Smooth muscle cell (in vitro differentiated cells): ENCODE measurements around the gene TNIK. TPM values are rescaled to one million over a fixed set of nuclear protein-coding genes. Genes with fewer than 3 reads are reported as not detected.

Source experiments
- DNase-seq: peaks from one replicate; lab custom pipeline; 2025; ENCODE audit not compliant: unreplicated experiment; lab: John Stamatoyannopoulos, UW
- H2AFZ ChIP-seq: fragments of 200-600 bp; sonication (generic); 2 replicates; pipeline ENCODE4 v1.6.0; 2016; ENCODE audit warnings: antibody characterized with exemption, low read depth, mild to moderate bottlenecking
- H3F3A ChIP-seq: fragments of 200-600 bp; sonication (generic); 2 replicates; pipeline ENCODE4 v1.6.0; 2017; ENCODE audit warnings: antibody characterized with exemption, low read depth
- H3K27ac ChIP-seq: fragments of 200-600 bp; sonication (generic); 2 replicates; pipeline ENCODE4 v1.5.1; 2016; ENCODE audit warnings: low read depth, mild to moderate bottlenecking
- H3K27me3 ChIP-seq: fragments of 200-600 bp; sonication (generic); 2 replicates; pipeline ENCODE4 v1.6.1; 2016; ENCODE audit warnings: low read depth, mild to moderate bottlenecking
- H3K36me3 ChIP-seq: fragments of 200-600 bp; sonication (generic); 2 replicates; pipeline ENCODE4 v1.5.1; 2016; ENCODE audit warnings: low read depth
- H3K4me1 ChIP-seq: fragments of 200-600 bp; sonication (generic); 2 replicates; pipeline ENCODE4 v1.5.1; 2016; ENCODE audit warnings: low read depth
- H3K4me2 ChIP-seq: fragments of 200-600 bp; sonication (generic); 2 replicates; pipeline ENCODE4 v1.6.0; 2016; ENCODE audit warnings: mild to moderate bottlenecking
- H3K4me3 ChIP-seq: fragments of 200-600 bp; sonication (generic); 2 replicates; pipeline ENCODE4 v1.5.1; 2016; ENCODE audit warnings: mild to moderate bottlenecking
- H3K79me2 ChIP-seq: fragments of 200-600 bp; sonication (generic); 2 replicates; pipeline ENCODE4 v1.6.0; 2016; ENCODE audit warnings: low read depth, mild to moderate bottlenecking
- H3K9ac ChIP-seq: fragments of 200-600 bp; sonication (generic); 2 replicates; pipeline ENCODE4 v1.6.0; 2016; ENCODE audit warnings: low read depth
- H3K9me3 ChIP-seq: fragments of 200-600 bp; sonication (generic); replicated peaks from 2 replicates; pipeline ENCODE4 v1.5.1; 2016; ENCODE audit warnings: low read depth
- H4K20me1 ChIP-seq: fragments of 200-600 bp; sonication (generic); 2 replicates; pipeline ENCODE4 v1.6.0; 2016; ENCODE audit warnings: low read depth
- WGBS: methylation state at CpG from one replicate; pipeline ENCODE4 v1.1.7; 2016; ENCODE audit warnings: low lambda C conversion rate; 5-methylcytosine and 5-hydroxymethylcytosine counted together
- polyA plus RNA-seq: library from polyadenylated mRNA; unstranded; fragments of >200 nt; fragmentation: Nextera tagmentation; extraction: Ambion mirVana; gene quantifications from 2 replicates; pipeline ENCODE4 v1.2.1, GENCODE V29; 2016
- total RNA-seq: library from RNA; depleted of rRNA; stranded (reverse); fragments of >200 nt; gene quantifications from 2 replicates; pipeline ENCODE4 v1.2.3, GENCODE V29; 2014
- TF ChIP-seq, protein P1 (sequence below): fragments of 200-600 bp; sonication (generic); IDR thresholded peaks from 2 replicates; pipeline ENCODE4 v1.5.1; 2017; ENCODE audit warnings: borderline replicate concordance, mild to moderate bottlenecking, antibody characterized with exemption; ENCODE audit not compliant: insufficient read depth, poor library complexity, severe bottlenecking

TNIK gene
- total and polyA plus RNA-seq, 2 experiments from 2014 or later = 10.4 to 12.5 TPM

DNA sequence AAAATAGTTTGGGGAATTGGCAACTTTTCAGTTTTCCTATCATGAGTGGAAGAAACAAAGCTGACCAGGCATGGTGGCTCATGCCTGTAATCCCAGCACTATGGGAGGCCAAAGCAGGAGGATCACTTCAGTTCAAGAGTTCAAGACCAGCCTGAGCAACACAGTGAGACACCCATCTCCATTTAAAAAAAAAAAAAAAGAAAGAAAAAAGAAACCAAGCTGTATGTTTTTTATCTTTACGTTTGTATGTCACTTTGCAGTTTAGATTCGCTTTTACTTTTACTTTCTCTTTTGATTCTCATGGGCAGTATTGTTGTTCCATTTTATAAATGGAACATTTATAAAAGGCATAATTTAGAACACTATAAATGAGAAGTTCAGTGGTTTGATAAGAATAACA is 31.2 kb upstream of the TNIK start:
- no peak overlapping the region for H2AFZ ChIP-seq
- no peak overlapping the region for H3K4me3 ChIP-seq
- no peak overlapping the region for H3K27ac ChIP-seq
- H3K27me3 ChIP-seq = no peaks in the 10 kb centered on the region
- TF ChIP-seq, protein P1, sequence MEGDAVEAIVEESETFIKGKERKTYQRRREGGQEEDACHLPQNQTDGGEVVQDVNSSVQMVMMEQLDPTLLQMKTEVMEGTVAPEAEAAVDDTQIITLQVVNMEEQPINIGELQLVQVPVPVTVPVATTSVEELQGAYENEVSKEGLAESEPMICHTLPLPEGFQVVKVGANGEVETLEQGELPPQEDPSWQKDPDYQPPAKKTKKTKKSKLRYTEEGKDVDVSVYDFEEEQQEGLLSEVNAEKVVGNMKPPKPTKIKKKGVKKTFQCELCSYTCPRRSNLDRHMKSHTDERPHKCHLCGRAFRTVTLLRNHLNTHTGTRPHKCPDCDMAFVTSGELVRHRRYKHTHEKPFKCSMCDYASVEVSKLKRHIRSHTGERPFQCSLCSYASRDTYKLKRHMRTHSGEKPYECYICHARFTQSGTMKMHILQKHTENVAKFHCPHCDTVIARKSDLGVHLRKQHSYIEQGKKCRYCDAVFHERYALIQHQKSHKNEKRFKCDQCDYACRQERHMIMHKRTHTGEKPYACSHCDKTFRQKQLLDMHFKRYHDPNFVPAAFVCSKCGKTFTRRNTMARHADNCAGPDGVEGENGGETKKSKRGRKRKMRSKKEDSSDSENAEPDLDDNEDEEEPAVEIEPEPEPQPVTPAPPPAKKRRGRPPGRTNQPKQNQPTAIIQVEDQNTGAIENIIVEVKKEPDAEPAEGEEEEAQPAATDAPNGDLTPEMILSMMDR = no peak
- 97% methylated on average over 2 of the region's 2 CpGs for WGBS
- H3K36me3 ChIP-seq = no peaks in the 10 kb centered on the region
- no peaks in the 10 kb centered on the region for H4K20me1 ChIP-seq
- DNase-seq = no peak
- no peak overlapping the region for H3K9ac ChIP-seq
- no peak overlapping the region for H3K4me2 ChIP-seq
- no peaks in the 10 kb centered on the region for H3K4me1 ChIP-seq
- H3K79me2 ChIP-seq = no peaks in the 10 kb centered on the region
- no peaks in the 10 kb centered on the region for H3K9me3 ChIP-seq
- no peaks in the 10 kb centered on the region for H3F3A ChIP-seq

DNA sequence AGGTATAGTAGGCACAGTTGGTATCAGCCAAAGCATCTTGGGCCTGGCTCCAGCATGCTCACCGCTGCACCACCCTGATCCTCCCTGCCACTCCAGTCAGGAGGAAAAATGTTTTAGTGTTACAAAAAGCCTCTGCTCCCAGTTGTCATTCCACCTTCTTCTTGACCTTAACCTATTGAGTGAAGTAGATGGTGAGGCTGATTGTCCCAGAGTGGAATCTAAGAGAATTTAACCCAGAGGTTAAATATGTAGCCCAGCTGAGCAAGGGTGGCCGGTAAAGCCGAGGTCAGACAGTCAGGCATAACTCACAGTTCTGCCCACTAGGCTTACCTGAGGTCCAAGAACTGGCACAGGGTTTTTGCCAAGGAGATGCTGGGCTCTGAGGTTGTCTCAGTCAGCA is 30.7 kb upstream of the TNIK start:
- Histone ChIP-seq H4K20me1 (no peaks in the 10 kb centered on the region), H3K79me2 (no peaks in the 10 kb centered on the region), H3K27ac (no peak overlapping the region), H3F3A (no peaks in the 10 kb centered on the region), H3K36me3 (no peaks in the 10 kb centered on the region), H3K9me3 (no peaks in the 10 kb centered on the region), H2AFZ (no peak overlapping the region), H3K9ac (no peak overlapping the region), H3K4me3 (no peak overlapping the region), H3K4me2 (no peak overlapping the region), H3K4me1 (no peaks in the 10 kb centered on the region), H3K27me3 (no peaks in the 10 kb centered on the region)
- WGBS = 94% methylated on average over 3 of the region's 3 CpGs
- DNase-seq = no peak
- TF ChIP-seq, protein P1 = no peak

DNA sequence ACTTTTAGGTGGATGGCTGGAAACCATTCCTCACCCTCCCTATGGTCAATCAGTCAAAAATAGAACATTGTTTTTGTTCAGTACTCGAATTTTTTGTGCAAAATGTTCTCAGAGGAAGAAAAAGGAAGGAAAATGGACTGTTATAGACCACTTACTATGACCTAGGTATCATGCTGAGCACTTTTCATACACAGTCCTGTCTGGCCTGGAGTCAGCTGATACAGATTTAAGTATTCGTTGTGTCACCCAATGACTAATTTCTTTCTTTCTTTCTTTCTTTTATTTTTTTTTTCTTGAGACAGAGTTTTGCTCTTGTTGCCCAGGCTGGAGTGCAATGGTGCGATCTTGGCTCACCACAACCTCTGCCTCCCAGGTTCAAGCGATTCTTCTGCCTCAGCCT is 29.1 kb upstream of the TNIK start:
- H3K4me3 ChIP-seq = no peak overlapping the region
- DNase-seq = no peak
- H3K27me3 ChIP-seq = no peaks in the 10 kb centered on the region
- no peaks in the 10 kb centered on the region for H3K4me1 ChIP-seq
- no peak overlapping the region for H3K4me2 ChIP-seq
- WGBS = 96% methylated on average over 4 of the region's 4 CpGs
- H3K9ac ChIP-seq = no peak overlapping the region
- no peaks in the 10 kb centered on the region for H3K79me2 ChIP-seq
- H3K9me3 ChIP-seq = no peaks in the 10 kb centered on the region
- H3K36me3 ChIP-seq = no peaks in the 10 kb centered on the region
- H3K27ac ChIP-seq = no peak overlapping the region
- TF ChIP-seq, protein P1 = no peak
- H3F3A ChIP-seq = no peaks in the 10 kb centered on the region
- no peaks in the 10 kb centered on the region for H4K20me1 ChIP-seq
- H2AFZ ChIP-seq = no peak overlapping the region

DNA sequence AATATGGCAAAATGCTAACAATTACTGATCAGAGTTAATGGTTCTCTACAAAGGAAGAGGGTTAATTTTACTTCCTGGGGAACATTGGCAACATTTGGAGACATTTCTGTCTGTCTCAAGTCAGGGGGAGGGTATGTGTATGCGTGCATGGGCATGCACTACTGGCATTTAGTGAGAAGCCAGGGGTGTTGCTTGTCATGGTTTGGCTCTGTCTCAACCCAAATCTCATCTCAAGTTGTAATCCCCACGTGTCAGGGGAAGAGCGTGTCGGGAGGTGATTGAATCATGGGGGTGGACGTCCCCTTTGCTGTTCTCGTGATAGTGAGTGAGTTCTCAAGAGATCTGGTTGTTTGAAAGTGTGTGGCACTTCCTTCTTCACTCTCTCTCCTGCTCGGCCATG is 28.3 kb upstream of the TNIK start:
- H3K27me3 ChIP-seq = no peaks in the 10 kb centered on the region
- TF ChIP-seq, protein P1 = no peak
- H3K4me2 ChIP-seq = no peak overlapping the region
- no peaks in the 10 kb centered on the region for H3F3A ChIP-seq
- H3K79me2 ChIP-seq = no peaks in the 10 kb centered on the region
- no peaks in the 10 kb centered on the region for H3K4me1 ChIP-seq
- no peaks in the 10 kb centered on the region for H4K20me1 ChIP-seq
- H3K36me3 ChIP-seq = no peaks in the 10 kb centered on the region
- no peak overlapping the region for H3K9ac ChIP-seq
- H2AFZ ChIP-seq = no peak overlapping the region
- 92% methylated on average over 7 of the region's 7 CpGs for WGBS
- no peak overlapping the region for H3K4me3 ChIP-seq
- no peaks in the 10 kb centered on the region for H3K9me3 ChIP-seq
- no peak overlapping the region for H3K27ac ChIP-seq
- DNase-seq = no peak
